Type B pancreatic cell (in vitro differentiated cells): ENCODE data around the gene ABHD16B. TPM values are rescaled to one million over a fixed set of nuclear protein-coding genes. Genes with fewer than 3 reads are reported as not detected.

Source experiments
- DNase-seq: peaks from one replicate; pipeline ENCODE4 v3.0.0; 2021; ENCODE audit warnings: mixed read lengths; ENCODE audit not compliant: unreplicated experiment; ENCODE audit errors: extremely low spot score
- H3K27ac Mint-ChIP-seq: 2 replicates; pipeline ENCODE4 v1.8.0; 2021; ENCODE audit warnings: mild to moderate bottlenecking, mixed read lengths
- H3K27me3 Mint-ChIP-seq: 2 replicates; pipeline ENCODE4 v1.8.0; 2021; ENCODE audit warnings: mixed read lengths
- H3K36me3 Mint-ChIP-seq: 2 replicates; pipeline ENCODE4 v1.8.0; 2021; ENCODE audit warnings: mixed read lengths
- H3K4me1 Mint-ChIP-seq: one replicate; pipeline ENCODE4 v1.8.0; 2021; ENCODE audit warnings: mixed read lengths; ENCODE audit not compliant: unreplicated experiment
- H3K4me3 Mint-ChIP-seq: 2 replicates; pipeline ENCODE4 v1.8.0; 2021; ENCODE audit warnings: mild to moderate bottlenecking, mixed read lengths
- H3K9me3 Mint-ChIP-seq: 2 replicates; pipeline ENCODE4 v1.8.0; 2021; ENCODE audit warnings: mixed read lengths
- total RNA-seq: library from RNA; stranded (reverse); gene quantifications from 2 replicates; pipeline ENCODE4 v1.2.1, GENCODE V29; 2021; ENCODE audit warnings: low replicate concordance
- TF ChIP-seq, protein P1 (sequence below): fragments of 200-600 bp; sonication (generic); conservative IDR thresholded peaks from 2 replicates; pipeline ENCODE4 v1.5.0; 2021; ENCODE audit warnings: antibody characterized with exemption, mild to moderate bottlenecking

ABHD16B gene
- total RNA-seq, 1 donor from 2014 or later, result not detected

GRCh38 chr20:63854766-63855362, 6.4 kb upstream of the ABHD16B start:
- TF ChIP-seq, protein P1, sequence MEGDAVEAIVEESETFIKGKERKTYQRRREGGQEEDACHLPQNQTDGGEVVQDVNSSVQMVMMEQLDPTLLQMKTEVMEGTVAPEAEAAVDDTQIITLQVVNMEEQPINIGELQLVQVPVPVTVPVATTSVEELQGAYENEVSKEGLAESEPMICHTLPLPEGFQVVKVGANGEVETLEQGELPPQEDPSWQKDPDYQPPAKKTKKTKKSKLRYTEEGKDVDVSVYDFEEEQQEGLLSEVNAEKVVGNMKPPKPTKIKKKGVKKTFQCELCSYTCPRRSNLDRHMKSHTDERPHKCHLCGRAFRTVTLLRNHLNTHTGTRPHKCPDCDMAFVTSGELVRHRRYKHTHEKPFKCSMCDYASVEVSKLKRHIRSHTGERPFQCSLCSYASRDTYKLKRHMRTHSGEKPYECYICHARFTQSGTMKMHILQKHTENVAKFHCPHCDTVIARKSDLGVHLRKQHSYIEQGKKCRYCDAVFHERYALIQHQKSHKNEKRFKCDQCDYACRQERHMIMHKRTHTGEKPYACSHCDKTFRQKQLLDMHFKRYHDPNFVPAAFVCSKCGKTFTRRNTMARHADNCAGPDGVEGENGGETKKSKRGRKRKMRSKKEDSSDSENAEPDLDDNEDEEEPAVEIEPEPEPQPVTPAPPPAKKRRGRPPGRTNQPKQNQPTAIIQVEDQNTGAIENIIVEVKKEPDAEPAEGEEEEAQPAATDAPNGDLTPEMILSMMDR, result no peak
- DNase-seq, result no peak
- H3K9me3 Mint-ChIP-seq, result no peaks in the 10 kb centered on the region
- H3K4me1 Mint-ChIP-seq, result peaks cover 12% of the 10 kb centered on the region
- H3K4me3 Mint-ChIP-seq, result no peak overlapping the region
- no peak overlapping the region for H3K27ac Mint-ChIP-seq
- no peaks in the 10 kb centered on the region for H3K27me3 Mint-ChIP-seq
- no peaks in the 10 kb centered on the region for H3K36me3 Mint-ChIP-seq

DNA sequence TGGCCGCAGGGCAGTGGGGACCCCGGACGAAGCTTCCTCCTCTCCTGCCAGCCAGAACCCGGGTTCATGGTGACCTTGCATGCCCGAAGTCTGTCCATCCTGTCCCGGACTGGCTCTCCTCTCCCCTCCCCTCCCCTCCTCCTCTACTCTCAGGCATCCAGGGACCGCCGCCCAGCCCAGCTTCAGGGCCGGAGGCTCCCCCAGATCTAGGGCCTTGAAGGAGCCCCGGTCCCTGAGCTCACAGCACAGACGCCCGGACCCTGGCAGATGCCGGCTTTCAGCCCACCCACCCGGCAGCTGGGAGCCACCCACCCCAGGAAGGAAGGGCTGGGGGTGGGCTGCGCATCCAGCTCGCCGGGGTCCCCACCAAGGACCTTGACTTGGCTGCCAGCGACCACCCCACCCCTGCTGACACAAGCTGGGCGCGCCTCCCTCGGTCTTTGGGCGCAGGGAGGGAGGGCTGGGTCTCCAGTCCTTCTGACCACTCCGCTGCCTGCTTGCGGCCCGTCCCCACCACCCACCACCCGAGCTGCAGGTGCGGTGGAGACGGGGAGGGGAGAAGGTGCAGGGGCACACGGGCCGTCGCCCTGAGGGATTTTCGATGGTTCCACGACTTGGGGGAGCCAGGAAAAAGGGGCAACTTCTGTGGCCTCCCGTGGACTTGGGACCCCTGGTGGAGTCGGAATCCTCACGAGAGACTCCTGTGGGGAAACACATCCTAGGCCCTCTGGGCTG, 5.8 kb upstream of the ABHD16B start:
- no peaks in the 10 kb centered on the region for H3K27me3 Mint-ChIP-seq
- peaks cover 12% of the 10 kb centered on the region for H3K4me1 Mint-ChIP-seq
- H3K27ac Mint-ChIP-seq, result no peak overlapping the region
- no peaks in the 10 kb centered on the region for H3K36me3 Mint-ChIP-seq
- no peaks in the 10 kb centered on the region for H3K9me3 Mint-ChIP-seq
- no peak overlapping the region for H3K4me3 Mint-ChIP-seq
- DNase-seq, result no peak
- TF ChIP-seq, protein P1, result no peak

GRCh38 chr20:63856098-63856511, 5.2 kb upstream of the ABHD16B start:
- Mint-ChIP-seq H3K36me3 (no peaks in the 10 kb centered on the region), H3K4me1 (peaks cover 11% of the 10 kb centered on the region), H3K4me3 (no peak overlapping the region), H3K27ac (no peak overlapping the region), H3K27me3 (no peaks in the 10 kb centered on the region), H3K9me3 (no peaks in the 10 kb centered on the region)
- TF ChIP-seq, protein P1, result no peak
- no peak for DNase-seq

DNA sequence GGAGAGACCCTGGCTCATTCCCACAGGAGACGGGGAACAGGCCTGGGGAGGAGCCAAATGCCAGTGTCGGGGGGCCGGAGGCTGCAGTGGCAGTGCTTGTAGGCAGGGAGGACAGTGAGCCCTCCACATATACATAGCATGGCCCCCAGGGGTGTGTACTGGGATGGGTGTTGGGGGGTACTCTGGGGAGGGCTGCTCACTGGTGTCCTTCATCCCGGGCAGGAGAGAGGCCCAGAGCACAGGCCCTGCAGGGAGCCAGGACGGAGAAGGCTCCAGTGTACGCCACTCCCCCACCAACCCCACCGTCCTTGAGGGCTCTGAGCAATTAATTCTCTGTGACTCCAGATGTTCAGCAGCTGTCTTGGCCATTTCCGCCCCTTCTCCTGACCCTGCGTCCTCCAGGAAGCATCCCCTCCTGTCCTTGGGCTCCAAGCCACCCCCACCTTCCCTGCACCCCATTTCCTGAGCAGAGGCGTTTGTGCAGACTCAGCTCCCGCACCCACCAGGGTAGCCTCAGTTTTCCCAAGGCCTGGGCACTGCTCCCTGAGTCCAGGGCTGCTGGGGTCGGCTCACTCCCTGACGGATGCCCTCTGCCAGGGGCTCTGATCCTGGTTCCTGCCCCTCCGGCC, 3.4 kb upstream of the ABHD16B start:
- Mint-ChIP-seq H3K4me1 (peaks cover 9% of the 10 kb centered on the region), H3K27ac (no peak overlapping the region), H3K36me3 (no peaks in the 10 kb centered on the region), H3K27me3 (no peaks in the 10 kb centered on the region), H3K4me3 (peak overlapping the region; percentile 65), H3K9me3 (no peaks in the 10 kb centered on the region)
- TF ChIP-seq, protein P1, result no peak
- no peak for DNase-seq

GRCh38 chr20:63858393-63859165, 2.7 kb upstream of the ABHD16B start:
- peak overlapping the region; percentile 53 for H3K27ac Mint-ChIP-seq
- no peak for DNase-seq

More at GRCh38 chr20:63858393-63859165, 2.7 kb upstream of the ABHD16B start:
- no peaks in the 10 kb centered on the region for H3K27me3 Mint-ChIP-seq
- H3K4me3 Mint-ChIP-seq, result peak overlapping the region; percentile 65
- no peaks in the 10 kb centered on the region for H3K36me3 Mint-ChIP-seq
- peaks cover 11% of the 10 kb centered on the region for H3K4me1 Mint-ChIP-seq
- H3K9me3 Mint-ChIP-seq, result no peaks in the 10 kb centered on the region
- TF ChIP-seq, protein P1, result peak; percentile 51
